CD4-positive, alpha-beta T cell treated with Interleukin-1 beta for 1 hour (primary cell): ENCODE measurements around the gene KCNK16.
"Not testable (repeated sequence)": the region's sequence is repeated elsewhere in the genome, so short reads cannot be mapped to it uniquely, and the experiment has no call there.

Source experiments
- DNase-seq, 2 donors: peaks; one replicate each; pipeline ENCODE4 v3.0.0-alpha.2; 2020 to 2022

The KCNK16 gene

DNA sequence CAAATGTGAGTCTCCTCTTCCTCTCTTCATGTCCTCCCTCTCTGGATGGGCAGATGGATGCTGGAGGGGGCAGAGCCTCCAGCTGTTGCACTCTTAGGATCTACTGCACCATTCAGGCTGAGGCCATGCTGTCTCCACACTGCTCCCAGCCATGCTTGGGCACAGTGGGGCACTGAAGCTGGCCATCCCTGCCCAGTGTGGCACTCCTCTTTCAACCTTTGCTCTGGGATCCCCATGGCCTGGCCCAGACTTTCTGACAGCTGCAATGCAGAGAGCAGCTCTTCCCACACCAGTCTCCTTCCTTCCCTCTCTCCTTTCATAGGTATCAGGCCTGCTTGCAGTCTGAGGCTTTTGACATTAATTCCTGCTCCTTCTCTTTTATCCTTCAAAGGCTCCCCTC lies 17.6 kb downstream of the KCNK16 start:
- no peak for DNase-seq

DNA sequence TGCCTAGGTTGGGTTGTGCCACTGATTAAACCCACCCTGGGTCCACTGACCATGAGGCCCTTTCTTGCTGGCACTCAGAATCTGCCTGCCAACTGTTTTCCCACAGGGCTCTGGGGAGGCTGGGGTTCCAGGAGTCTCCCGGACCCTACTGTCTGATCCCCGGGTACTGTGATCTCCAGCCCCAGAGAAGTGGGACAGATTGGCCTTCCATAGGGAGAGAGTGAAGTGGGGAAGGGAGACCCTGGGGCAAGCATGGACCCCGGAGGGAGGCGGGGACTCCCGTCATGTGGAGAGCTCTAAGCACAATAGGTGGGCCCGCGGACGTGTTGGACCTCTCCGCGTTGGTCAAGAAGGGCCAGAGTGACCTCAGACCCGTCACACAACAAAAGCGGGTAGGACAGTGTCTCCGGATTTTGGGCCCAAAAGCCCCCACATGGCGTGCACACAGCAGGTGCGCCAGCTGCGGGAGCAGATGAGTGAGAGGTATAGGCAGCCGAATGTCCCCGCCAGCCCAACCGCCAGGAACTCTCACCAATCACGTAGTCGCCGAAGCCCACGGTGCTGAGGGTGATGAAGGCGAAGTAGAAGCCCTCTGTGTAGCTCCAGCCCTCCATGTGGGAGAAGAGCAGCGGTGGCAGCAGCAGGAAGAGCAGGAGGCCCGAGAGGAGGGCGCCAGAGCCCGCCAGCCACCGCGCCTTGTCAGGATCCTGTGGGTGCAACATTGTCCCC lies 18.9 kb downstream of the KCNK16 start:
- DNase-seq, result no peak

DNA sequence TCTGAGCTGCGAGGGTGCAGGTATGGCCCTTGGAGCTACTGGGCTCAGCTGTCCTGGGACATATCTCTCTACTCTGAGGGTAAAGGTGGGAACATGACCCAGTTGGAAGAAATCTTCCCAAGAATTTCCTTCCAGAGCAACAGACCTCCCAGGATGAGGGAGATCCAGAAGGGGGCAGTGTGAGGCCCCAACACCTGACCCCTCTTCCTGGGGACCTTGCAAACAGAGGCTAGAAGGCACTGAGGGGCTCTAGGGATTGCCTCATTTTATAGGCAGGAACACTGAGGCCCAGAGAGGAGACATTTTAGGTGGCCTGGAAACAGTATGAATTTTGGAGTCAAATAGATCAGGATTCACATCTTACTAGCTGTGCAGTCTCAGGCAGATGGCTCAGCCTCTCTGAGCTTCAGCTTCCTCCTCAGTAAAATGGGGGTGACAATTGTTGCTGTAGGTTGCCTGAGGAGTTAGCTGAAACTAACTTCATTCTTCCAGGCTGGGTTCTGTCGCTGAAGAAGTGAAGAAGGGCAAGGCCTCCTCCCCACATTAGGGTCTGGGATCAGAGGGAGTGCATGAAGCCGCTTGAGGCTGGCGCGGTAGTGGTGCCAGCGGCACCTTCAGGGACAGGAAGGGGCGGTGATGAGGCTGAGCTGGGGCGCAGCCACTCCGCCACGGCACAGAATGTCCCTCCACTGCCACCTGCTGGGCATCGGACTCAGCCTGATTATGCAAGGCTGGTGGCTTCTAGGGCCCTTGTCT lies 19.7 kb downstream of the KCNK16 start:
- peak; percentile 81 for DNase-seq

DNA sequence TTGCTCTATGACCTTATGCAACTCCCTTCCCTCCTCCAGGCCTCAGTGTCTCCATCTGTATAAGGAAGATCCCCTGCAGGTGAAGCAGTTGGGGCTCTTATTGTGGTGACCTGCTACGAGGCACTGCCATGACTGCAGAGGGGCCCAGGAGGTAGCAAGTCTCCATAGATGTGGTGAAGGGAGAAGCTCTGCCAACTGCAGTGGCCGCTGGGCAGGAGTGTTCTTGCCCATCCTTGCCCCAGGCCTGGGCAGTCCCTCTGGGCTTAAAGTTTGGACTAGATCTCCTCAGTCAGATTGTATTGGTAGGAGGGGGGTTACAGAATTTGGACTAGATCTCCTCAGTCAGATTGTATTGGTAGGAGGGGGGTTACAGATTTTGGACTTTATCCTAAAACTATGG lies 20.5 kb downstream of the KCNK16 start:
- DNase-seq, result no peak

DNA sequence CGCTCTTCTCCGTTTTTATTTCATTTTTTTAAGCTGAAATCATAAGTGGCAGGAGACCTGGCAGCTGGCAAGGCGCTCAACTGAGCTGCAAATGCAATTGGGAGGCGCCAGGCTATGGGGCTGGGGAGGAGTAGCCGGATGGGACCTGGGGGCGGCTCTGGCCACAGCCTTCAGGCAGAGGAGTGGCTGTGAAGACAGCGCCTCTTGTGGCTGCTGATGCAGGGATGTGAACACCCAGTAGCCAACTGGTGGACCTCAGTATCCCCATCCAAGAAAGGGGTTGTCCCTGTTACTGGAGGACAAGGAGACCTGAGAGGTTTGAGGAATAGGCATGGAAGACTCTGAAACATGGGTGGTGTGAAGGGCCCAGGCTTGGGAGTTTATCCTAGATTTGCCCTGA lies 20.9 kb downstream of the KCNK16 start:
- no peak for DNase-seq

DNA sequence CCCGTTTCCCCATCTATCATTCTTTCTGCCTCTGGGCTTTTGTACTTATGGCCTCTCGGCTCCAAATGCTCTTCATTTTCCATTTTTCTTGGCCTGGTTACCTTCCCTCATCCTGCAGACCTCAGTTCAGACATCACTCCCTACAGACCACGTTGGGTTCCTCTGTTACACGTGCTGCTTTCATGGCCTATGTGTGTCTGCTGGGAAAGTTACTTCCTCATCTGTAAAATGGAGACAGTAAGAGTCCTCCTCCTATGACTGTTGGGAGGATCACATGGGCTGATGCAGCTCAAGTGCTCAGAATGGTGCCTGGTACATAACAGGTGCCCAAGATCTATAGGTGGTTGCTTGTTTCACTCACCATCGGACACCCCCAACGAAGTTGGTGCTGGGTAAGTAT lies 21.8 kb downstream of the KCNK16 start:
- DNase-seq, result no peak

DNA sequence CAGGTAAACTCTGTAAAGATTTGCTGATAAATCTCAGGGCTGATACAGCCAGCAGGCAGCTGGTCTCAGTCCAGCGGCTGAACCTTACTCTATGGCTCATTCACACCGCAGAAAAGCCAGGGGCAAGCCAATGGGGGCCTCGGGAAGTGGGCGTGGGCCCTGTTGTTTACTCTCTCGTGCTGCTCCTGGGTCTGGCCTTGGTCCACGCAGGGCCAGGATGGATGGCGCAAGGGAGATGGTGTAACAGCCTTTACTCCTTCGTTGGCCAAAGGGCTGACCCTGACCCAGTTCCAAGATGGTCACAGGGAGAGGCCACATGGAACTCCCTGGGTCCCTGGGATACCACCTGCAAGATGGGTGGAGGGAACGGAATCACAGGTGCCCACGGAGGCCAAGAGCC lies 24.4 kb downstream of the KCNK16 start:
- DNase-seq, result no peak

DNA sequence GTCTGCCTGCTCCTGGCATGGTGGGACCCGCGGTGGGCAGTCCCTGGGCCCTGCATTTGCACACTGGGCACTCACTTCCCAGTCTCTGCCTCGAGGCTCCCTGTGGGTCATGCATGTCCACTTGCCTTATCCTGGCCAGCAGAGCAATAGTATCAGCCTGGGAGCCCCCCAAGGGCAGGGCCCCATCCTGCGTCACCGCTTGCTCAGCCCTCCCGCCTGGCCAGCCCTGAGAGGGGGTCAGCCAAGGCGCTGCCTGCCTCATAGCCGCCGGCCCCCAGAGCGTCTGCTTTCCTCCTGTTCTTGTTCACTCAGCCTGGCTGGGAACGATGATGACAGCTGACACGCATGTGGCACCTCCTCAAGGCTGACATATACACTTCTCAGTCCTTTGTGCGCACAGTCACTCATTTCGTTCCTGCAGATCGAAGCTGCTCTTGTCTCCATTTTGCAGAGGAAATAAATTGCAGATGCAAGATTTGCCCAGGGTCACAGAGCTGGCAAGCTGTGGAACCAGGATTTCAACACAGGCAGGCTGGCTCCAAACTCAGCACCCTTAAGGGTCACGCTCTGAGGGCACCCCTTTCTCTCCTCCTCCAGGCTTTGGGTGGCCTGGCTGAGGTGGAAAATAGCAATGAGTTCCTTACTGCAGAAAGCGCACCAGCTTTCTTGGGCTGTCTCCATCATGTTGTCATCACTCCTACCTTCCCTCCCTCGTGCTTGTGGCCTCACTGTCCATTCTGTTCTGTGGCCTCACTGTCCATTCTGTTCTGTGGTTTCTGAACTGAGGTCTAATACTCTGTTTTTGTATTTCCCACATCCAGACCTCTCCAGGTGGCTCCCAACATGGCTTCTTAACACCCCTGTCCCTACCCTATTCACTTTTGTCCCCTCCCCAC lies 25.5 kb downstream of the KCNK16 start:
- DNase-seq, result no peak

DNA sequence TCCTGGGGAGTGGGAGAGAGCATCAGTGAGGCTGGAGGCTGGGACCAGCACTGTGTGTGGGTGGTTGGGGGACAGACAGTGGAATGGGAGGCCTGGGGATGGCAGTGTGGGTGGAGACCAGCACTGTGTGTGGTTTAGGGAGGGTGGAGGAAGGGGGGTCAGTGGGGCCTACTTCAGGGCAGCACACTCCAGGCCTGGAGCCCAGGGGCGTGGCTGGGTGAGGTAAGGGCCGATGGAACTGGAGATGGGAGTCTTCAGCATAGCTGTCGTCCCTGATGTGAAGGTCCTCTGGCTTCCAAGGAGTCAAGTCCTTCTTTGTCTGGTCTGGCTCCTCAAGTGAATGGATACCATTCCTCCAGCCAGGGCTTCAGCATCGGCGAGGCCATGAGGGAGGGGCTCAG lies 26.9 kb downstream of the KCNK16 start:
- DNase-seq, result no peak

DNA sequence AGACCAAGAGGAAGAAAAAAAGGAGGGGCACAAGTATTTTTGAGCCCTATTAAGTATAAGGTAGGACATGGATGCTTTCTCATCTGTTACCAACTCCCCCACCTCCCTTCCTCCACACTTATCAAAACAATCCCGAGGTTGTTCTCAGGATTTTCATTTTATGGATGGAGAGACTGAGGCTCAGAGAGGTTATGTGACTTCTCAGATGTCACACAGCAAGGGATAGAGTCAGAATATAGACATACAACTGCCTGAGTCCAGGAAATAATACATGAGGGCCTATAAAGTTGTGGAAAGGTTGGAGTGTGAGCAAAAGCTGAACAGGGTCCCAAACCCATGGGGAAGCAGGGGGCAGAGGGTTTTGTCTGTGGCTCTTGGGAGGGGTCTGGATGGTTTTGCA lies 27.6 kb downstream of the KCNK16 start:
- DNase-seq, result no peak

DNA sequence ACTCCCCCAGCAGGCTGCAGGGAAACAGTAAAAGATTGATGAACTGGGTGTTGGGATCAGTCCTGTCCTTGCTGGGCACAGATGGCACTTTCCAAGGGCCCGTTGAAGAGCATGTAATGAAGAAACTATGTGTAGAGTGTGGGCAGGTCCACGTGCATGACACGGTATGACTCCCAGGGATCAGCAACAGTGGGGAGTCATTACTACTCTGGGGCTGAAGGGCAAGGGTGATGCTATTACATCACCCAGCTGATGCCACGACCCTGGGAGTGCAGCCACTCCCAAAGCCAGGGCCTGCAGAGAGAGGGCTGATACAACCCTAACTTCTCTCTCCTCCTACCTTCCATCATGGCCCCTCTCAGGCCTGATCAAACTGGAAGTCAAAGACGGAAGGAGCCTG lies 28.4 kb downstream of the KCNK16 start:
- DNase-seq, result no peak

DNA sequence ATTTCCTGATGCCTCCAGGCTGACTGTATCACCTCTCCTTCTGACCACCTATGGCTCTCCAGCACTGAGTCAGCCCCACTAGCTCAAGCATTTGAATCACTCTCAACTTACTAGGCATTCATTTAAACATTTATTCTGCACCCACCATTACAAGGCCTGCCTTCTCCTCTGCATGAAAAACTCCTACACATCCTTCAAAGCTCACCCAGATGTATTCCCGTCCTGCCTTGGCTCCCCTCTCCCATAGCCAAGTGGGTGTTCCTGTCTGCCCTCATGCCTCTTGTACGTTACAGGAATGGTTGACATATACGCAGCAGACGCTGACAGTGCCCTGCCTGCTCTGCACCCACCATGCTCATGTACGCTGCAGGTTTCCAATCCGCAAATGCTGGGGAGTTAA lies 29.9 kb downstream of the KCNK16 start:
- DNase-seq, result no peak

DNA sequence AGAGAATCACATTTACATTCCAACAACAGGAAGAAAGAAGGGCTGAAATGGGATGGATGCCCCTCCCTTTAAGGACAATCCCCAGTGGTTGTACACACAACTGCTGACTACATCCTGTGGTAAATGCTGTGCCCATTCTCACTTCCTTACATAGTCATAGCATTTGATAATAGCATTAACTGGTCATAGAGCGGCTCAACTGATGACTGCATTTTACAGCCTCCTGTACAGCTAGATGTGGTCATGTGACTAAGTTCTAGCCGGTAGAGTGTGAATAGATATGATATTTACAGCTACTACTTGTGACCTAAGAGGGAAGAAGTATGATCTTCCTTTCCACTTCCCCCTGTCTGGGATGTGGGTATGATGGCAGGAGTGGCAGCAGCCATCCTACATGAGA lies 33.0 kb downstream of the KCNK16 start:
- peak in 1 of 2 donors; percentile 11 for DNase-seq

DNA sequence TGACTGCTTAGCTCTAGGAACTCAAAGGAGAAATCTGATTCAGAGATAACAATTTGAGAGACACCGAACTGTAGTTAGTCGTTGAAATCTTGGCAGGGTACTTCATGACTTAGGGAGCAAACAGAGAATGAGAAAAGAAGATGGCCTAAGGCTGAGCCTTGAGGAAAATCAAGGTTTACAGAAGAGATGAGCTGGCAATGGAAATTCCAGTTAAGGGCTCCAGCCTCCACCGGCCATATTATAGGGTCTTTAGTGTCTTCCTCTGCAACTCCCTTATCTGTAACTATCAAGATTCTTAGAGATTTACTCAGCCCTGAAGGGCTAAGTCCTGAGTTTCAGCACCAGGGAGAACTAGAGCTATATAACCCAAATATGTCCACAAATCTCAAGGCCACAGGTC lies 34.9 kb downstream of the KCNK16 start:
- DNase-seq, result no peak

DNA sequence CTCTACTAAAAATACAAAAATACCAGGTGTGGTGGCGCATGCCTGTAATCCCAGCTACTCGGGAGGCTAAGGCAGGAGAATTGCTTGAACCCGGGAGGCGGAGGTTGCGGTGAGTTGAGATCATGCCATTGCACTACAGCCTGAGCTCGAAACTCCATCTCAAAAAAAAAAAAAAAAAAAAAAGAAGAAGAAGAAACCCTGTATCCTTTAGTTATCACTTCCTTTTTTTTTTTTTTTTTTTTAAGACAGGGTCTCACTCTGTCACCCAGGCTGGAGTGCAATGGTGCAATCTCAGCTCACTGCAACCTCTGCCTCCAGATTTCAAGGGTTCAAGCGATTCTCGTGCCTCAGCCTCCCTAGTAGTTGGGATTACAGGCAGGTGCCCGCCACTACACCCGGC lies 35.9 kb downstream of the KCNK16 start:
- DNase-seq, result not testable (repeated sequence)

DNA sequence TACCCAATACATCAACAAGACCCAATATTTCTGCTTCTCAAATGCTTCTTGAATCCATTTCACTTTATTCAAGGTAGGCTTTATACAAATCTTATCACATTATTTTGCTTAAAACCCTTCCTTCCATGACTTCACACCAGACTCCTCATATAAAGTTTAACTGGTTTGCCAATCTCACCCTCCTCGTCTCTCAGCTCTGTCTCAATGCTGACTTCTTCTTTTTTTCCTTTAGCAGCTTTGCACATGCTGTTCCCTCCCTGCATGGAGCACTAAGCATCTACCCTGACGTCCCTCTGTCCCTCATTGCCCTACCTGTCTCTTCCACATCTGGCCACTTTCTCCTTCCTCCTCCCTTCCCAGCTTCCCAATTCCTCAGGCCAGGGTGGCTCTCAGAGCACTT lies 39.7 kb downstream of the KCNK16 start:
- DNase-seq, result no peak

DNA sequence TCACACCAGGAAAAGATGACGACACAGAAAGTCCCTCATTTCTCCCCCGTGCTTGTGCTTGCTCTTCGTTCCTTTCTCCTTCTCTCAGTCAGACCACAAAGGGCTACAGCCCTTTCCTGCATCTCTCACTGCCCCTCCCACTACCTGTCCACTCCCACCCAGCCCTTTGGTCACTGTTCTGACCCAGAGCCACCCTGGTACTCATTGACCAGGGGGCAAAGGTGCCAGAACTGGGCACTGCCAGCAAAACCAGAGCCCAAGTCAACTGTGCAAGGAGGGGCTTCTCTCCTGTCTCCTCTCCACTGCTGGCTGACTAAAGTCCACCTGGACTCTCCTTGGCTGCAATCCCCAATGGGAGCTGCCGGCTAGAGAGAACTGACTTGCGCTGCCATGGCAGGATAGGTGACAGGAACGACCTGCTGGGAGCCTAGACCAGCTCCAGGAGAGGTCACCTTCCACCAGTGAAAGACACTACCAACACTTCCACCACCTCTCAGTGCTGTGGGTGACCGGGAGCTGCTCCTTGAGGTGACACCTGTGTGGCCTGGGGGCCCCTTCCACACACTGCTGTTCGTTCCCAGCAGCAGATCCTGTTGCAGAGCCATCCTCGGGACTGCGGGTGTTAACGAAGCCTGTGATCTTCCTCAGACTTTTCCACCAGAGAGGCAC lies 41.1 kb downstream of the KCNK16 start:
- DNase-seq, result no peak

DNA sequence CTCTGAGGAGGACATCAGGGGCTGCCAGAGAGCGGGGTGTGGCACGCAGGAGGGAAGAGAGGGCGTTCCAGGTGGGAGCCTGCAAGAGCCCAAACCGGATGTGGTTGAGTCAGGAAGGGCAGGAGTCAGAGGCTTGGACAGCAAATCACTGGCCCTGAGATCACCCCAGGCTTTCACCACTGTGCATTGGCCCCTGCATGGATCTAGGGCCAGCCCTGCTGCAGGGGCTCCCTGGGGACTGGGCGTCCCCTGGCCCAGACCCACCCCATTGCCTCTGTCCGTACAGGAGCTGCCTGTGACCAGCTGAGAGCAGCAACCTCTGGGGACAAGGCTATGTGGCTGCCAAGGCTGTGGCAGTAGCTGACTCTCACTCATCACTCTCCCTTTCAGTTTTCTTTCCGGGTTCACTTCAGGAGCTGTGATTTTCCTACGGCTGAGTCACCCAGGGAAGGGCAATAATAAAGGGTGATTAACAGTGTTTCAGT lies 42.2 kb downstream of the KCNK16 start:
- no peak for DNase-seq

DNA sequence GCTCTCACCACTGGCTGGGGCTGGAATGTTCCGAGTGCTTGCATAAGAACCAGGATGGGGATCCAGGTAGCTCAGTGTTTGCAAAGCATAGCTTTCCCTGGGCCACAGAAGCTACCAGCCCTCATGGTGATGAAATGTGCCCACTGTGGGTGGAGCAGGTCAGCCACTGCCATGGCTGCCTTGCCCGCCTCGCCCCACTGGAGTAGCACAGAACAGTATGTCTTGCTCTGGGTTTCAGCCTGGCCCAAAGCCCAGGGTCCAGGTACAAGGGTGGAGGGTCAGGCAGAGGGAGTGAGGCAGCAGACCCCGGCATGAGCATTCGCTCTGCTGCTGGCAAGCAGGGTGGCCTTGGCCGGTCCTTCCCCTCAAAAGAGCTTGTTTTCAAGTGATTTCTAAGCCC lies 43.0 kb downstream of the KCNK16 start:
- DNase-seq, result no peak

DNA sequence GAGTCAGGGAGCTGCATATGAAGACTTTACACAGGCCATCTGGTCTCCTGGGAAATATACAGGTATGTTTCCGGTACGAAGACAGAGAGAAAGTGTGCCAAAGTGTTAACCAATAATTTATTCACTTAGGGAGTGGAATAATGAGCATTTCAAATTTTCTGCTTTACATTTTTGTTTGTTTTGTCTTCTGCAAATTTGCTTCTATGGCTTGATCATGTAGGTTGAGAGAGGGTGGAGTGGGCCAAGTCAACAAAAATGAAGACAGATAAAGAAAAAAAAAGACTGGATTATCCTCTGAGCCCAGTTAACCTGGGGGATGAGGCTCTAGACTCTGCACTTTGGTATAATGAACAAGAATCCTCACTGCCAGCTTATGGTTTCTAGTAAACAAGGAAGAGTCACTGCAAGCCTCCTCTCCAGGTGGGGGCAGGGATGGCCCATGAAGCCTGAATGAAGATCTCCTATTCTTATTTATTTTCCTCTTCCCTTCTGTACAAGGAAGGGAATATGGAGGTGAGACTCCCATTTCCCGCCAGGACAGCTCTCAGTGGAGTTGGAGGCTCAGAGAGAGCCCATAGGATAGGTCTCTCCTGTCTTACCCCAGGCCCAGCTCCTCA lies 46.0 kb downstream of the KCNK16 start:
- no peak for DNase-seq

DNA sequence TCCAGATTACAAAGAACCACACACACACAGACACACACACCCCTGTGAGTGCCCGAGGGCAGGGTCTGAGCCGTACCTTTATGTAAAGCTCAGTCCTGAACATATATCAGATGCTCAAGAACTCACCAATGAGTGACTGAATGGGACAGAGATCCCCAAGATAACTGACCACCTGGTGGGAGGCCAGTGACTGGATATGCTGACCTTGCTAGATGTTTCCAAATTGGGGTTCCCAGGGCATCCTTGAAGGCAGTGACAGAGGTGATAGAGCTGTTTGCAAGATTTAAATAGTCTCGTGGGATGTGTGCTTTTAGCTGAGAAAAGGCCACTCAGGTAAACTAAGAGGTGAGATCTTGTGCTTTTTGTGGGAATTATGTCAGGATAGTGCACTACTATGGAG lies 47.6 kb downstream of the KCNK16 start:
- DNase-seq, result no peak

DNA sequence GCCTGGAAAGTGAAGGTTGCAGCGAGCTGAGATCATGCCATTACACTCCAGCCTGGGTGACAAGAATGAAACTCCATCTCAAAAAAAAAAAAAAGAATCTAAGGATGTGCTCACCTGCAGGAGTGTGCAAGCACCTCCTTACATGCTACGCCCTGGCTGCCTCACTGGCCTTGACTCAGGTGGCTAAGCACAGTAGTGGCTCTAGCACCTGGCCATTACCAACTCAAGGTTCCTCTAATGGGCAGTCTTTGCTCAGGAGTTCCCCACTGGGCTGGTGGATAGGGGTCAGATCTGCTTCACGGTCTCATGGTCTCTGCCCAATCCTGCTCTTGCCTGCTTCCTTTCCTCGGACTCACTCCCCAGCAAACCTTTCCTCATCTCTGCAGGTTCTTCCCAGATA lies 48.0 kb downstream of the KCNK16 start:
- no peak for DNase-seq
